ENCODE data around the gene NFIC.

The NFIC gene

GRCh38 chr19:3474010-3474409 lies 107.6 kb downstream of the NFIC start:
- DNase-seq = no peak

- DNase-seq = no peak
Observed at GRCh38 chr19:3474614-3475013, 108.2 kb downstream of the NFIC start.

GRCh38 chr19:3475449-3475848 lies 109.1 kb downstream of the NFIC start:
- no peak for DNase-seq

- DNase-seq = no peak
Observed at GRCh38 chr19:3476830-3477229, 110.4 kb downstream of the NFIC start.

- DNase-seq = no peak
Observed at GRCh38 chr19:3477506-3477905, 111.1 kb downstream of the NFIC start.

- DNase-seq = no peak
Observed at GRCh38 chr19:3477951-3478350, 111.6 kb downstream of the NFIC start.

- DNase-seq = peak; percentile 27 to 42
Observed at GRCh38 chr19:3478409-3479176, 112.2 kb downstream of the NFIC start.

GRCh38 chr19:3479177-3479833 lies 112.9 kb downstream of the NFIC start:
- peak; percentile 67 to 71 for DNase-seq

- DNase-seq = no peak
Observed at GRCh38 chr19:3479834-3480215, 113.4 kb downstream of the NFIC start.

- DNase-seq = no peak
Observed at GRCh38 chr19:3480383-3481091, 114.2 kb downstream of the NFIC start, which contains the start of gene SMIM24. SMIM24 (minus strand) TSS chr19:3480525; CDS start chr19:3480463, 62 bp downstream.

GRCh38 chr19:3481241-3482090 lies 115.1 kb downstream of the NFIC start:
- no peak for DNase-seq

GRCh38 chr19:3482507-3483225 lies 116.3 kb downstream of the NFIC start:
- no peak for DNase-seq

- no peak for DNase-seq
Observed at GRCh38 chr19:3483226-3483628, 116.8 kb downstream of the NFIC start, which contains the start of gene SMIM44. SMIM44 (minus strand) TSS chr19:3483441; CDS start chr19:3483403, 38 bp downstream.

- DNase-seq = no peak
Observed at GRCh38 chr19:3491396-3492119, 125.2 kb downstream of the NFIC start.

GRCh38 chr19:3492131-3492839 lies 125.9 kb downstream of the NFIC start:
- no peak for DNase-seq

GRCh38 chr19:3492919-3493318 lies 126.5 kb downstream of the NFIC start:
- DNase-seq = no peak

GRCh38 chr19:3493651-3494050 lies 127.3 kb downstream of the NFIC start:
- DNase-seq = no peak

GRCh38 chr19:3494051-3494450 lies 127.7 kb downstream of the NFIC start:
- no peak for DNase-seq

GRCh38 chr19:3494559-3494958 lies 128.2 kb downstream of the NFIC start:
- no peak for DNase-seq
